Iris pigment epithelial cell (primary cell): ENCODE data around the gene INPP5A.

ENCODE experiments used
- DNase-seq: peaks from one replicate; pipeline ENCODE4 v3.0.0-alpha.2; 2011; ENCODE audit warnings: low read depth

The INPP5A gene

DNA sequence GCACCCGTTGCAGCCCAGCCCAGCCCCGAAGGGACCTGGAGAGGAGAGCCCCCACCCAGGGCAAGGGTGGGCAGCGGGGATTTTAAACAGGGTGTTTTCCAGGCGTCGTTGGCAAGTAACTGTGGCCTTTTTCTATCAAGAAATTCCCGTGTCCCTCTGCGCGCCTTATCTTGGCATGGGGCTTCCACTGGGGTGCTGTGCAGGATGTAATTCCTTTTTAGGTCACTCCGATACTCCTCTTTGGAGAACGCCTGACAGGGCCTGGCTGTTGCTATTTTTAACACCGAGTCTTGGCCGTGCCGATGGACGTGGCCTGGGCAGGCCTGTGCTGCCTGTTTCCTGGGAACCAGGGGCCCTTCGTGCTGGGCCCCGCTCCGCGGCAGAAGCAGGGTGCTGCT lies 93.8 kb downstream of the INPP5A start:
- no peak for DNase-seq

DNA sequence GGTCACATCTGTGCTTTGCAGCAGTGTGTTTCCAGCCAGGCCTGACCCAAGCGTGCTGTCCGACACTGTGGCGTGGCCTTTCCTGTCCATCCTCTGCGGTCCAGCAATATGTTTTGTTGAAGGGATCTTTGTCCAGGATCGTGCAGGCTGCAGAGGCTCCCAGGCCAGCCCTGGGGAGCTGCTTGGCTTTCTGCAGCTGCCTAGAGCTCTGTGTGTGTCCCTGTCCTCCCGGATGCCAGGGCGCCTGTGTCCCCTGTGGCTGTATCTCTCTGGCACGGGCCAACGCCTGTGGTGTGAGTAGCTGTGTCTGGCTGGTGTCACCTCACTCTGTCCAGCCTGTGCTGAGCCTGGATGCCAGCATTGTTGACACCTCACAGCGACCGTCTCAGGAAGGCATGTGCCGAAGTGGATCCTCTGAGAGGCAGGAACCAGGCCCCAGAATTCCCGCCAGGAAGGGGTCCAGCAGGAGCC lies 94.5 kb downstream of the INPP5A start:
- no peak for DNase-seq

DNA sequence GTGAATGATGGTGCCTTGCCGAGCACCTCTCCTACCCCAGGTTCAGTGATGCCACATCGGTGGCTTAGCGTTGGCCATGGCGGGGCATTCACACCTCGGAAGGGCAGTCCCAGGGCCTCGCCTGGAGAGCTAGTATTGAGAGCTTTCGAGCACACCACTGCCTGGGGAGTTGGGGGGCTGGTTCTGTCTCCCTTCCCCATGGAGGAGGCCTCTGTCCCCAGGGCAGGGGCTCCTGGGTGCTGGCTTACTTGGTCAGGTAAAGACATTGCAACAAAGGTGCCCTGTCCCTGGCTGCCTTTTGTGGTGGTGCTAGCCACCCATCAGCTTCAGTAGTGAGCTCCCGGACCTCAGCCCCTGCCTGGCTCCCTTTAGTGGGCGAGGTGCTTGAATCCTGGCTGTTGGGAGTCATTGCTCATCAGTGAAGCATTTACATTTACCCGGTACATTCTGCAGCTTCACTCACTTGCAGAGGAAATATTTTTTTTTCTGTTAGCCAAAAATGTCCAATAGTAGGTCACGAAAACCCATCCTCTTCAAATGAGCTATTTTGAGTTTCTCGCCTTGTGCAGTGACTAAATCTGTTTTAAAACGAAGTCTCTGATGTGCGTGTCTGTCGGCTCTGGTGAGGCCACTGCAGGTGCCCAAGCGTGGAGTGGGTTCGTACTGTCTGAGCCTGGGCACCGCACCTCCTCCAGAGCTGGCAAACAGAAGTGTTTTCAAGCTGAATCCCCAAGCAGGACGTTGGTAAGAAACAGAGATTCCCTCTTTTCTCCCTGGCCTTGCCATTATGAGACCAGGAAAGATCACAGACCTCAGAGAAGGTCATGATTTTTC lies 95.5 kb downstream of the INPP5A start:
- peak; percentile 30 for DNase-seq

DNA sequence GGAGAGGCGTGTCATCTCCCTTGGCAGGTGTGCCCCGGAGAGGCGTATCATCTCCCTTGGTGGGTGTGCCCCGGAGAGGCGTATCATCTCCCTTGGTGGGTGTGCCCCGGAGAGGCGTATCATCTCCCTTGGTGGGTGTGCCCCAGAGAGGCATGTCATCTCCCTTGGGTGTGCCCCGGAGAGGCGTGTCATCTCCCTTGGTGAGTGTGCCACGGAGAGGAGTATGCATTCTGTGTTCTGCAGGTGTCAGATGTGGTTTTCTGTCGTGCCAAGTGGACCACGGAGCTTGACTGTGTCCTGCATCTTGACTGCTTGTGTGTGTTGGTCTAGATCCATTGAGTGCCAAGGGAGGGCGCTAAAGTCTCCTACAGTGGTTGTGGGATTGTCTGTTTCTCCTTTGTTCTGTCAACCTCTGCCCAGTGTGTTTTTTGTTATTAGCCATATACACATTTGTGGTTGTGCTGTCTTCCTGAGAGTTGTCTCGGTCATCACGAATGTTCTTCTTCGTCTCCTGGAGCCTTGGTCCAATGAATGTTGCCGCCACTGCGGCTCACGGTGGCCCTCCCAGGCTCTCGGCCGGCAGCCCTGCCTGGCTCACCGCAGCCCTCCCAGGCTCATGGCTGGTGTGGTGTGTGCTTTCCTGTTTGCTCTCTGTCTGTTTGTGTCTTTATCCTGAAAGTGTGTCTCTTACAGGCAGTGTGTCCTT lies 96.8 kb downstream of the INPP5A start:
- no peak for DNase-seq

DNA sequence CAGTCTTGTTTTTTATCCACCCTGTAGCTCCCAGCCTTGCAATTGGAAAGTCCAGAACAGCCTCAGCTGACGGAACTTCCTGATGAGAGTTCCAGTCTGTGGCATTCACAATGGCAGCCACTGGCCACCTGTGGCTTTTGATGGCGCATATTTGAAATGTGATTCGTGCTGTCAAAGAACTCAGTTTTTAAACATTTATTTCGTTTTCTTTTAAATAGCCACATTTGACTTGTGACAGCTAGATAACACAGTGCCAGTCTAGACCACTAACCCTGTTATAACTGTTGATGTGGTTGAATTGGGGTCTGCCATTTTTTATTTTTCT lies 97.3 kb downstream of the INPP5A start:
- no peak for DNase-seq

DNA sequence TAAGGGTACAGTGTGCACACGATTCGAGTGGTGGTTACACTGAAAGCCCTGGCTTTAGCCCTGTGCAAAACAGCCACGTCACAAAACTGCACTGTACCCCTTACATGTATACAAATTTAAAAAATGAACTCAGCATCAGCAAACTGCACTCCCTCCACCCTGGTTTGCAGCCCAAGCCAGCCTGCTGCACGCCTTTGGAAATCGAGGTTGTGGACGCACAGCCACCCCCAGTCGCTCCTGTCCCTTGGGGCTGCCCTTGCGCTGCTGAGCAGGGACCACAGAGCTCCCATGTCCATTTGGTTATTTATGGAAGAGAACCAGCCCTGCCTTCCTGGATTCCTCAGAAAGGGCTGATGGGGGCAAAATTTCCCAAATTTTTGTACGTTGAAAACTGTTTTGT lies 98.8 kb downstream of the INPP5A start:
- no peak for DNase-seq

DNA sequence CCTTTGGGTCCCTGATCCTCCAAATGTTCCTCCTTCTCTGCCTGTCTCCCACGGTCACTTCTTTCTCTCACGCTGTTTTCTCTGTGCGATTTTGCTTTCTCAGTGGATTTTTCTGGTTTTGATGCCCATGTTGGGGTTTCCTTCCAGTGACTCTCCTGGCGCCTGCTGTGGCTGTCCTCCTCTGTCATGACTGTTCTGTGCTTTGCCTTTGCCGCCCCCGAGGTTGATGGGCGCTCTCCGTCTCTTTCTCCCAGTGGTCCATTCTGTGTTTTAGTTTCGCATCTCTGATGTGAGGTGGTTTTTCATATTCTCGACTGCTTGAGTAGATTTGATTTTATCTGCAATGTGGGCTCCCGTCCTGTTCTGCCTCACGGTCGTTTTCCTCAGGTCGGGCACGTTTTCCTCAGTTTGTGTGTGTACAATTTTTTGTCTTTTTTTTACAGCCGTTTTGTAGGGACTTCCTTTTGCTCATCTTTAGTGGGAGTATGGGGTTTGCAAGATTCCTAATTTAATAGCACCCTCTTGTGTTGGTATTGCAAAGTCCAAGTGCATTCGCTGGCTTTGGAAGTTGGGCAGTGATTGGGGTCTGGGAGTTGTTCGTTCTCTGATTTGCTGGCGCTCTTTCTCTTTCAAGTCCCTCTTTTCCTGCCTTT lies 100.0 kb downstream of the INPP5A start:
- DNase-seq = peak; percentile 60

DNA sequence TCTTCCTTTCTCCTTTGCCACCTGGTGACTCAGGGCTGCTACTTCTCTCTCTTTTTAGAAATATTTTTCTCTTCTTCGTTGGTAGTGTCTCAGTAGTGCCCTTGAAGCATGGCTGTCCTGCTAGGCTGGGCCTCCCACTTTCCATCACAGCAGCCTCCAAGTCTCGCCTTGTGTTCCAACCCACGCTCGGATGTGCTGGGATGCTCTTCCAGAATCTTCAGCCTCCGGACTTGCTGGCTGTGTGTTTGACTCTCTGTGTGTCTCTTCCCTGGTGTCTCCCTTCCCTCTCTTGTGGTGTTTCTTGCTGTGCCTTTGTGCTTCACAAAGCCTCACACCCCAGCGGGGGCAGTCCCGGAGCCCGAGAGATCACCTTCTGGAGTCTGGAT lies 100.5 kb downstream of the INPP5A start:
- no peak for DNase-seq

DNA sequence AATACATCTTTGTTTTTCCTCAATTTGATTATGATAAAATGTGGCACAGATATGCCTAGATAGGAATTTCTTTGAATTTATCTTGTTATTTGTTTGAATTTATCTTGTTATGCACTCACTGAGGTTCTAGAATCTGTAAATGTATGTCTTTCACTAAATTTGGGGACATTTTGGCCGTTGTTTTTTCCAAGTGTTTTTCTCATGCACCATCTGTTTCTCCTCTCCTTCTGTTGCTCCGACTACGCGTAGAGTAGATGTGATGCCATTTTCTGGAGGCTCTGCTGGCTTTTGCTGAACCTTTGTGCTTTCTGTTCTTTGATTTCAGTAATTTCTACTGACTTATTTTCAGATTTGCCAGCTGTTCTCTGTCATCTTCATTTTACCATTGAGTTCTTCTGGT lies 101.9 kb downstream of the INPP5A start:
- DNase-seq = no peak

DNA sequence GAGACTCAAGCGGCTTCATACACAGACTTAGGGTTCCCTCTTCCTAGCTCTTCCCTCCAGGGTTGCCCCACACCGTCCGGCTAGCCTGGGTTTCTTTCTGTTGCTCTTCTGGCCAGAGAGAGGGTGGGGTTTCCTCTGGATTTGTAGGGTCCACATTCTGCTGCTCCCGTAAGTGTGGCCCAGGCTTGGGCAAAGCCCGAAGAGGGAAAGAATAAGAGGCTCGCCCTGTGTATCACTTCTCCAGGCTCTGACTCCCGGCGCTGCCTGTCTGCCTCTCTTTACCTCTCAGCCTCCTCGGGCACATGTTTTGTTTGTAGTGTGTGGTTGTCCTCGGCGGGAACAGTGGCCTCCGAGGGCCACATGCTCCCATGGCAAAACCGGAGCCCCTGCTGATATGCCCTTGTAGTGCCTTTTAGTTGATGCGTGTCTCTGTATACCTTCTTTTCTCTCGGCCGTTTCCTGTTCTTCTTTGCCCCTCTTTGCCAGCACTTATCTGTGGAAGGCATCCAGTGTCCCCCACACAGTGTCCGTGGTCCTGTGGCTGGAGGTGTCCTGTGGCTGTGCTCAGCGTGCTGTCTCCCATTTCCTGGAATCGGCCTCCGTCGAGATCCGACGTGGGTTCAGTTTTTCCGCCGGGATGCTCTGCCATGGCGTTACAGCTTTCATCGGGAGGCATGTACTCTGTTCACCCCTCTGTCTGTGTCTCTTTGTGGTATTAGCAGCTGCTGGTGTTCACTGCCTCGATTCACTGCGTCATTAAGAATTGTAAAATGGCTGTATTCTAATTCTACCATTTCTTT lies 102.9 kb downstream of the INPP5A start:
- DNase-seq = no peak

DNA sequence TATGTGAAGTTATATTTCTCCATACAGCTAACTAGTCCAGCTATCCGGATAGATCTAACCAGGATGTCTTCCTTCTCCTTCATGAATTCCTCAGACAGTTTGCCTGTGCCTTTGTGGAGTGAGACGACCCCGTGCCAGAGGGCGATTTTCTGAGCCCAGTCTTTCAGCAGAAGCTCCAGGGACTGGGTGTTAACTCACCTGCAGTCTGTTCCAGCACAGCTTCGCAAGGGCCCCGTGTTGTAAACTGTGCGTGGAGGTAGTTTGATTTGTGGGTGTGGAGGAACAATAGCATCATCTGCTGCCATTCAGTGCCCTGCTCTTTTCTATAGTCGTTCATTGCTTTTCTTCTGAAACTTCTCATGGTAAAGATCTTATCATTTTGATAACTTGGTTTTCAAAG lies 103.8 kb downstream of the INPP5A start:
- DNase-seq = no peak

DNA sequence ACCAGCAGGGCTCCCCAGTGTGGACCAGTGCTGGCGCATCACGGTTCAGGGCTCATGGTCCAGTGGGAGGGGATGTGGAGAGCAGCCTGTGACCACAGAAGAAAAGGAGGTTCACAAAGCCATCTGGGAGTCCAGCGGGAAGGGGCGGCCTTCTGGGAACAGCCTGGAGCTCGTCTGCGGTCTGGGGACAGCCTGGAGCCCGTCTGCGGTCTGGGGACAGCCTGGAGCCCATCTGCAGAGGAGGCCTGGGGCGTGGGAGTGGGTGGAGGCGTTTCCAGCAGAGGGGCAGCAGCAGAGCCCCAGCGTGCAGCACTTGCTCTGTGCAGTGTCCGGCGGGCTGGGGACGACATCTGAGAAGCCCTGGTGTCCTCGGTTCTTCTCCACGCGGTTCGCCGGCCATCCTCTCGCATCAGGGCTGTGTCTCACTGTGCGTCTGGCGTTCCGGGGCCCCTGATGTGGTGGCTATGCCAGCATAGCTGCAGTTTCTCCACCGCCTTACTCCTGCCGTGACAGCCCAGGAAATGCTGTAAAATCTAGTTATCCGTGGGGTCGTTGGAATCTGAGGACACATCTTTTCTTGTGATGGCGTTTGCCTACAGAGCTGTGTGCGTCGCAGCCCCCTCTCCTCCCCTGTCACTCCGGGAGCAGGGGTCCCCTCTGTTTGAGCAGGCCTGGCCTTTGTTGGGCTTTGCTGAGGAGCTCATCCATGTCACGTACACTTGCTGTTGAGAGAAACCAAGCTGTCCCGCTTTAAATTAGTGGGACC lies 104.6 kb downstream of the INPP5A start:
- no peak for DNase-seq

DNA sequence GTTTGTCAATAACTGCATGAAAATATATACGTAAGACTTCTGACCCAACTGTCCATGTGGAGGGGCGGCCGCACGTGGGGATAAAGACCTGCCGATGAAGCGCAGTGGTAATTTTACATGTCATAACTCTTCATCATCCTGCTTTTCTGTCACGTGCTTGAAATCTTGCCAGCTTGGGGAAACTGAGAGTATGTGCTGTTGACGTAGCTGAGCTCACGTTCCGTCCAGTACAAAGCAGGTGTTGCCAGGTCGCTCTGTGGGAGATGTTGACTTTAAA lies 105.1 kb downstream of the INPP5A start:
- DNase-seq = no peak

DNA sequence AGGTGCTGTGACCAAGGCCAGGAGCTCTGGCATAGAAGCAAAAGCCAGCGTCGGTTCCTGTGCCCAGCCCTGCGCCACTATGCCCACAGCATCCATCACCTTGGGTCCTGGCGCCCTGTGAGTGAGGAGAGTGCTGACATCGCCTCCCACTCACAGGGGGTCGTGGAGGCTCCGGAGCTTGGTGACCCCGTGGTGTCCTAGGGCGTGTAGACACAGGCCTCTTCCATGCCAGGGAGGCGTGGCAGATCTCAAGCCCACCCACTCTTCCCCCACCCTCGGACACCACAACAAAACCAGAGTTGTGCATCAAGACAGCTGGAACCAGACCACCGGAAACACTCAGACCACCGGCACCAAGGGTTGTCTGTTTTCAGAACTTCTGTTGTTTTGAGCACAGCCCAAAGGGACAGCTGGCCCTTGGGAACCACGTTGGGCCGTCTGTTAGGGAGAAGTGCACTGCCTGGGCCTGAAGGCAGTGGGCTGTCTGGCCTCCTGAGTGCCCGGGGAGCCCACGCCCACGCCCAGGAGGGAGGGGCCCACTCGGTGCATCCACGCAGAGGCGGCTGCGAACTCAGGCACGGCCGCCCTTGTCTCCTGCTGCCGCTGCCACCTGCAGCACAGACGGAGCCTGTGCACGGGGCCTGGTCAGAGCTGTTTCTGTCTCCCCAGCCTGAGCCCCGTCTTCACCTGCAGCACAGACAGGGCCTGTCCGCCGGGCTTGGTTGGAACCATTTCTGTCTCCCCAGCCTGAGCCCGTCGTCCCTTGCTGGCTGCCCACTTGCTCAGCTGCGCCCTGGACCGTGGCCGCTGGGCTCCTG lies 106.3 kb downstream of the INPP5A start:
- no peak for DNase-seq

DNA sequence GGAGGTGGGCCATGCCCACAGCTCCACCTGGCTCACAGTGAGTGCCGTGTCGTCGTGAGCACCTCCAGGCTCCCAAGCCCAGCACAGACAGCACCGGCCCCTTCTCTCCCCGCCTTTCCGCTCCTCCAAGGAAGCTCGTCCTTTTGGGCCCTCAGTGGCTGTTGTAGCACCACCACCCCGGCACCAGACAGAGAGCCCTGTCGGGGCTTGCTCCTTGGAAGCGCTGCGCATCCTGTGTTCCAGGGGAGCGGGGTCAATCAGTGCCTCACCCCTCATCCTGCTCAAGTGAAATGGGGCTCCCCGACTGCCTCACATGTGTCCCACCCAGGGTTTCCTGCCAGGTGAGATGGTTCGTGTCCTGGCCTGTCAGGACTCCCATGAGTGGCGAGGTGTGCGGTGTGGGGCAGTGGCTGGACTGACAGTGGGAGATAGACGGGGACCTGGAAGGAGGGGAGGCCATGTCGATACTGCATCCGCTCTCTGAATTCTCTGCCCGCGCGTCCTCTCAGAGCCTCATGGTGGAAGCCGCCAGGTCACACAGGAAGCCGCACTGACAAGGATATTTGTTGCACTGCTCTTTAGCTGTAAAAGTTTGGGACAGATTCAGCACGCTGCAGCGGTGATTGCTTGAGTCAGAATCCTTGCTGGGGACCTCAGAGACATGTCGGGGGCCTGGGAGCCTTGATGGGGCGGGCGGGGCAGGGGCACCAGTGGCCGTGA lies 107.1 kb downstream of the INPP5A start:
- DNase-seq = no peak

DNA sequence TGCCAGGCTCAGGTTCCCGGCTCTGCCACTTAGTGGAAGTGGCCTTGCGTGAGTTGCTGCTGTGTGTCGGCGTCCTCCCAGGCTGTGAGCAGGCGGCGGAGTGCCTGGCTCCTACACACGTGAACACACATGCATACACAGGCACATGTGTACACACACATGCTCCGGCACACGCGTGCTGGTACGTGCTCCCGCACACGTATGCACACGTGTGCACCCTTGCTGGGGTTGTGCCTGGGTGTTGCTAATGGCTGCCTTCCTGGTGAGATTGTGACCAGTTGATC lies 107.6 kb downstream of the INPP5A start:
- DNase-seq = no peak

DNA sequence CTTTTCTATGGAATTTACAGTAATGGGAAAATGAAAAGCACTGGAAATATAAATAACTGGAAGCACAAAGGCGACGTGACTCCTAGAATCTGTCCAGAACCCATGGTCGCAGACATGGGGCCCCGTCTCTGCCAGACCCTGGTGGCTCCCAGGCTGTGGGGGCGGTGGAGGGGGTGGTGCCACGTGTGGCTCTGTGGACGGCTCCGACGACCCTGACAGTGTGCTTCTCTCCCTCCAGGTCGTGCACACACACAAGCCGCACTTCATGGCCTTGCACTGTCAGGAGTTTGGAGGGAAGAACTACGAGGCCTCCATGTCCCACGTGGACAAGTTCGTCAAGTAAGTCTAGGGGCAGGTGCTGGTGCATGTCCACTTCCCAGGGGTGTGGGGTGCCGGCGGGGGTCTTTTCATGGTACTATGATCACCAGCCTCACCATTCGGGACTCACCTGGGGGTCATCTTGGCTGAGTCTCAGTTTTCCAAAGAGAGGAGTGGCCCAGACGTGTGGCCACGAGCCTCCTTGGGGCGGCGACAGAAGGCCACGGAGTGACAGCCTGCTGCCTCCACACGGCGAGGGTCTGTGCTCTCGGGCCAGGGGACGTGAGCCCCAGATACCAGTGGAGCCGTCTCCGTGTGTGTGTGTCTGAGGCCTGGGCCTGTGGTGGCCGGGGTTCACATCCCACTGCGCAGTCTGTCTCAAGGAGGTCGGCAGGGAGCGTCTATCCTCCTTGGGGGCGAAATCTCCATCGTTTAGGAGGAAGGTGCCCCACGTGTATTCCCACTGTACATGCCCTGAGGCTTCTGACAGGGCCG lies 108.2 kb downstream of the INPP5A start:
- no peak for DNase-seq

DNA sequence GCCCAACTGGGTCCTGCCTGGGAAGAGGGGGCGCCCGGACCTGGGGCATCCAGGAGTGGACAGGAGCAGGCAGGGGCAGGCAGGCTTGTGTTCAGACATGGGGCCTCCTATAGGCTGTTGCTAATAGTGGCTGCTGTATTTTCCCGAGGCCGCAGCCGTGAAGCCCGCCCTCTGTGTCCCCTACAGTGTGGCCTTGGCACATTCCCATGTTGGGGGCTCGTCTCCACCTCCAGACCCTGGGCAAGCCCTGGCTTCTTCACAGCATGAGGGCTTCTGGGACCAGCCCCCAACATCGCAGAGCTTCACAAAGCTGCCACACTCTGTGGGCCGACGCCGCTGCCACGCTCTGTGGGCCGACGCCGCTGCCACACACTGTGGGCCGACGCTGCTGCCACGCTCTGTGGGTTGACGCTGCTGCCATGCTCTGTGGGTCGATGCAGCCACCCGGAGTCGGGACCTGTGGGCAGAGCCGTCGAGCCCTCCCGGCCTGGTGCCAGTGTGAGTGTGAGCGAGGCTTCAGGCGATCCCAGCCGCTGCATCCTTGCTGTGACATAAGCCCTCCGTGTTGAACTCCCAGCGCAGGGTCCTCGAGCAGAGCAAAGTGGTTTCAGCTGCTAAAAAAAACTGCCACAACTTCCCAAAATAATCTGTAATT lies 109.0 kb downstream of the INPP5A start:
- no peak for DNase-seq

DNA sequence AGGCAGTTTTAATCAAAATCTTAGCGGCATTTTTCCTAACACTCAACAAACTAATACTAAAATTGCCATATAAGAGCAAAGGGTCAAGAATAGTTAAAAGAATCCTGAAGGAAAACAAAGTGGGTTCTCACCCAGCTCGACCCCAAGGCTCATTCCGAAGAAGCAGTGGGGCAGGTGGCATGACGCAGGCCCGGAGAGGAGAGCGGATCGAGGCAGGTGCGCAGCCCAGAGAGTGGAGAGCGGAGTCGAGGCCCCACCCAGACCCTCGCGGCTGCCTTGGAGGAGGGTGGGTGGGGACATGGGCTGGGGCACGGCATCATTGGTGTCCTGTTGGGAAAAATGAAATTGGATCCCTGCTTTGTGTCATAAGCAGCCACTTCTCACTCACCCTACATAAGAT lies 109.8 kb downstream of the INPP5A start:
- no peak for DNase-seq
